GM12801 (cell line): ENCODE results near the gene POLR3G.

Experiments
- TF ChIP-seq, protein P1 (sequence below): IDR thresholded peaks from one replicate; pipeline ENCODE4 v1.5.1; 2011; ENCODE audit warnings: control low read depth; ENCODE audit not compliant: insufficient read length; ENCODE audit errors: extremely low read depth

The POLR3G gene

GRCh38 chr5:90547072-90547536, 72.4 kb downstream of the POLR3G start:
- TF ChIP-seq, protein P1, sequence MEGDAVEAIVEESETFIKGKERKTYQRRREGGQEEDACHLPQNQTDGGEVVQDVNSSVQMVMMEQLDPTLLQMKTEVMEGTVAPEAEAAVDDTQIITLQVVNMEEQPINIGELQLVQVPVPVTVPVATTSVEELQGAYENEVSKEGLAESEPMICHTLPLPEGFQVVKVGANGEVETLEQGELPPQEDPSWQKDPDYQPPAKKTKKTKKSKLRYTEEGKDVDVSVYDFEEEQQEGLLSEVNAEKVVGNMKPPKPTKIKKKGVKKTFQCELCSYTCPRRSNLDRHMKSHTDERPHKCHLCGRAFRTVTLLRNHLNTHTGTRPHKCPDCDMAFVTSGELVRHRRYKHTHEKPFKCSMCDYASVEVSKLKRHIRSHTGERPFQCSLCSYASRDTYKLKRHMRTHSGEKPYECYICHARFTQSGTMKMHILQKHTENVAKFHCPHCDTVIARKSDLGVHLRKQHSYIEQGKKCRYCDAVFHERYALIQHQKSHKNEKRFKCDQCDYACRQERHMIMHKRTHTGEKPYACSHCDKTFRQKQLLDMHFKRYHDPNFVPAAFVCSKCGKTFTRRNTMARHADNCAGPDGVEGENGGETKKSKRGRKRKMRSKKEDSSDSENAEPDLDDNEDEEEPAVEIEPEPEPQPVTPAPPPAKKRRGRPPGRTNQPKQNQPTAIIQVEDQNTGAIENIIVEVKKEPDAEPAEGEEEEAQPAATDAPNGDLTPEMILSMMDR, result no peak

GRCh38 chr5:90548069-90548593, 73.5 kb downstream of the POLR3G start:
- TF ChIP-seq, protein P1, result no peak

- TF ChIP-seq, protein P1, result no peak
Observed at GRCh38 chr5:90549223-90549622, 74.6 kb downstream of the POLR3G start.

- TF ChIP-seq, protein P1, result no peak
Observed at GRCh38 chr5:90549729-90550275, 75.1 kb downstream of the POLR3G start.

DNA sequence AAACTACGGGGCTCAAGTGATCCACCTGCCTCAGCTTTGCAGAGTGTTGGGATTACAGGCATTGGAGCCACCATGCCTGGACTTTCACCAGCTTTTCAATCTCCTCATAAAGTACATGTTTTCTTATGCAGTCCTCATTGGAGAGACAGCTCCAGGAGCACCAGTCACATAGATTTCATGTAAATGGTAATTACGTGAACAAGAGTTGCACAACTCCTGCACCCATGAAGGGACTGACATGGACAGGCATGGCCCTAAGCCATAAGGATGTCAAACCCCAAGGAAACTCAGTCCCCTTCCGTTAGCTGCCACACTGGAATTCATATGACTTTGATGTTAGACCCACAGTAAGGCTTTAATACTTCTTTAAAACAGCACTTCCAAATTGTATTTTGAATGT, 76.3 kb downstream of the POLR3G start:
- TF ChIP-seq, protein P1, result no peak

DNA sequence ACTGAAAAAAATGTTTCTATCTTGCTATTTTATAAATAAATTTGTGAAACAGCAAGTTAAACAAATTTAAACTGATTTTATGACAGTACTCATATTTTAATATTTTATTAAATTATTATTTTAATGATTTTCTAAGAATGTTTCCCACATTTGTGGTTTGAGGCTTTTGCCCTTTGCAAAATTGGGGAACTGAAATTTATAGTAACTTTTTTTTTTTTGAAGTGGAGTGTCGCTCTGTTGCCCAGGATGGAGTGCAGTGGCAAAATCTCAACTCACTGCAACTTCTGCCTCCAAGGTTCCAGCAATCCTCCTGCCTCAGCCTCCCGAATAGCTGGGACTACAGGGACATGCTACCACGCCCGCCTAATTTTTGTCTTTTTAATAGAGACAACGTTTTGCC, 76.7 kb downstream of the POLR3G start:
- TF ChIP-seq, protein P1, result no peak

DNA sequence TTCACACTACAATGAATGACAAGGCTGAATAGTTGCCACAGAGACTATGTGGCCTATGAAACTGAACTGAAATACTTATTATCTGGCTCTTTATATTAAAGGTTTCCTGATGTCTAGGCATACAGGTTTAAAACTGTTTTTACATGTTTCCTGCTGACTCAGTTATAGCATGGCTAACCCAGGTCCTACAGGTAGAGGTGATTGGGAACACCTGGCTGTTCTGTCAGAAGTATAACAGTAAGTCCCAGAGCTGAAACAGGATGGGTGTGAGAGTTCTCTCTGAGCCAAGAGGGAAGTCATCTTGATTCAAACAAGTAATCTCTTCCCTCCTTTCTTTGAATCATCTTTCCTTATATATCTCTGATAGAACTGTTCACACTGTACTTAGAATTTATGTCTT, 79.0 kb downstream of the POLR3G start:
- TF ChIP-seq, protein P1, result no peak
